ENCODE data around the gene C16orf89.
"Not testable (repeated sequence)": the region's sequence is repeated elsewhere in the genome, so short reads cannot be mapped to it uniquely, and the experiment has no call there.

The C16orf89 gene

GRCh38 chr16:5060073-5060641, 5.6 kb downstream of the C16orf89 start:
- no peak overlapping the region for H3K27ac ChIP-seq
- TF ChIP-seq POLR2AphosphoS5 (IDR thresholded peaks at IDR 0.05; ENCODE audit: borderline replicate concordance, low read depth, low read length) = no peak
- no peak for TF ChIP-seq FOXP2 (optimal IDR thresholded peaks at IDR 0.05; ENCODE audit: control extremely low read depth, extremely low read length, insufficient read depth)
- no peak for TF ChIP-seq EZH2 (IDR thresholded peaks at IDR 0.05)
- H3K9me3 ChIP-seq (ENCODE audit: low read depth, low read length) = no peaks in the 10 kb centered on the region
- no peak overlapping the region for H3K4me3 ChIP-seq
- H3K9ac ChIP-seq (ENCODE audit: insufficient read length) = no peak overlapping the region
- H3K36me3 ChIP-seq (ENCODE audit: insufficient read depth, low read length) = no peaks in the 10 kb centered on the region
- DNase-seq (ENCODE audit: low read depth, low spot score) = no peak

GRCh38 chr16:5059386-5060072, 6.2 kb downstream of the C16orf89 start:
- no peak for TF ChIP-seq EZH2 (IDR thresholded peaks at IDR 0.05)
- no peak overlapping the region for H3K27ac ChIP-seq
- H3K4me3 ChIP-seq = no peak overlapping the region
- H3K9ac ChIP-seq (ENCODE audit: insufficient read length) = no peak overlapping the region
- no peaks in the 10 kb centered on the region for H3K36me3 ChIP-seq (ENCODE audit: insufficient read depth, low read length)
- H3K9me3 ChIP-seq (ENCODE audit: low read depth, low read length) = no peaks in the 10 kb centered on the region
- no peak for DNase-seq (ENCODE audit: low read depth, low spot score)

GRCh38 chr16:5058476-5058875, 7.3 kb downstream of the C16orf89 start:
- TF ChIP-seq EZH2 (IDR thresholded peaks at IDR 0.05) (no peak), POLR2AphosphoS5 (IDR thresholded peaks at IDR 0.05; ENCODE audit: borderline replicate concordance, low read depth, low read length) (no peak), FOXP2 (optimal IDR thresholded peaks at IDR 0.05; ENCODE audit: control extremely low read depth, extremely low read length, insufficient read depth) (no peak)
- Histone ChIP-seq H3K4me3 (no peak overlapping the region), H3K9ac (ENCODE audit: insufficient read length) (no peak overlapping the region), H3K9me3 (ENCODE audit: low read depth, low read length) (no peaks in the 10 kb centered on the region), H3K27ac (no peak overlapping the region), H3K36me3 (ENCODE audit: insufficient read depth, low read length) (no peaks in the 10 kb centered on the region)
- no peak for DNase-seq (ENCODE audit: low read depth, low spot score)

- TF ChIP-seq EZH2 (IDR thresholded peaks at IDR 0.05) (no peak), FOXP2 (optimal IDR thresholded peaks at IDR 0.05; ENCODE audit: control extremely low read depth, extremely low read length, insufficient read depth) (no peak), POLR2AphosphoS5 (IDR thresholded peaks at IDR 0.05; ENCODE audit: borderline replicate concordance, low read depth, low read length) (no peak)
- no peak for DNase-seq (ENCODE audit: low read depth, low spot score)
- Histone ChIP-seq H3K9ac (ENCODE audit: insufficient read length) (no peak overlapping the region), H3K9me3 (ENCODE audit: low read depth, low read length) (no peaks in the 10 kb centered on the region), H3K36me3 (ENCODE audit: insufficient read depth, low read length) (no peaks in the 10 kb centered on the region), H3K4me3 (no peak overlapping the region), H3K27ac (no peak overlapping the region)
These were observed 9.4 kb downstream of the C16orf89 start for GRCh38 chr16:5056352-5056751.

- TF ChIP-seq POLR2AphosphoS5 (IDR thresholded peaks at IDR 0.05; ENCODE audit: borderline replicate concordance, low read depth, low read length) = no peak
- TF ChIP-seq FOXP2 (optimal IDR thresholded peaks at IDR 0.05; ENCODE audit: control extremely low read depth, extremely low read length, insufficient read depth) = no peak
- no peak for TF ChIP-seq EZH2 (IDR thresholded peaks at IDR 0.05)
- H3K27ac ChIP-seq = no peak overlapping the region
- no peaks in the 10 kb centered on the region for H3K36me3 ChIP-seq (ENCODE audit: insufficient read depth, low read length)
- no peak overlapping the region for H3K4me3 ChIP-seq
- no peak overlapping the region for H3K9ac ChIP-seq (ENCODE audit: insufficient read length)
- no peaks in the 10 kb centered on the region for H3K9me3 ChIP-seq (ENCODE audit: low read depth, low read length)
- no peak for DNase-seq (ENCODE audit: low read depth, low spot score)
These were observed 10.6 kb downstream of the C16orf89 start for GRCh38 chr16:5054876-5055865.

- H3K27ac ChIP-seq = no peak overlapping the region
- H3K36me3 ChIP-seq (ENCODE audit: insufficient read depth, low read length) = no peaks in the 10 kb centered on the region
- H3K4me3 ChIP-seq = no peak overlapping the region
- H3K9me3 ChIP-seq (ENCODE audit: low read depth, low read length) = no peaks in the 10 kb centered on the region
- DNase-seq (ENCODE audit: low read depth, low spot score) = no peak
- TF ChIP-seq FOXP2 (optimal IDR thresholded peaks at IDR 0.05; ENCODE audit: control extremely low read depth, extremely low read length, insufficient read depth) (no peak), POLR2AphosphoS5 (IDR thresholded peaks at IDR 0.05; ENCODE audit: borderline replicate concordance, low read depth, low read length) (no peak), EZH2 (IDR thresholded peaks at IDR 0.05) (no peak)
- H3K9ac ChIP-seq (ENCODE audit: insufficient read length) = no peak overlapping the region
These were observed 18.8 kb downstream of the C16orf89 start for GRCh38 chr16:5046914-5047313.

GRCh38 chr16:5045499-5046115, 20.1 kb downstream of the C16orf89 start:
- Histone ChIP-seq H3K27ac (no peak overlapping the region), H3K9ac (ENCODE audit: insufficient read length) (no peak overlapping the region), H3K9me3 (ENCODE audit: low read depth, low read length) (no peaks in the 10 kb centered on the region), H3K4me3 (no peak overlapping the region), H3K36me3 (ENCODE audit: insufficient read depth, low read length) (no peaks in the 10 kb centered on the region)
- TF ChIP-seq EZH2 (IDR thresholded peaks at IDR 0.05) (no peak), FOXP2 (optimal IDR thresholded peaks at IDR 0.05; ENCODE audit: control extremely low read depth, extremely low read length, insufficient read depth) (no peak), POLR2AphosphoS5 (IDR thresholded peaks at IDR 0.05; ENCODE audit: borderline replicate concordance, low read depth, low read length) (no peak)
- DNase-seq (ENCODE audit: low read depth, low spot score) = no peak

GRCh38 chr16:5044581-5044980, 21.2 kb downstream of the C16orf89 start:
- not testable (repeated sequence) for H3K27ac ChIP-seq; H3K9me3 ChIP-seq (ENCODE audit: low read depth, low read length); H3K4me3 ChIP-seq; H3K36me3 ChIP-seq (ENCODE audit: insufficient read depth, low read length); DNase-seq (ENCODE audit: low read depth, low spot score); H3K9ac ChIP-seq (ENCODE audit: insufficient read length)
